NCI-H524 (cell line): ENCODE data around the gene TCF7L2.

ENCODE experiments used
- DNase-seq, 2 experiments: peaks; one replicate each; lab custom pipeline; 2025; lab: John Stamatoyannopoulos, UW

TCF7L2 gene

GRCh38 chr10:112948196-112948595 is 1.9 kb upstream of the TCF7L2 start:
- DNase-seq, result no peak

DNA sequence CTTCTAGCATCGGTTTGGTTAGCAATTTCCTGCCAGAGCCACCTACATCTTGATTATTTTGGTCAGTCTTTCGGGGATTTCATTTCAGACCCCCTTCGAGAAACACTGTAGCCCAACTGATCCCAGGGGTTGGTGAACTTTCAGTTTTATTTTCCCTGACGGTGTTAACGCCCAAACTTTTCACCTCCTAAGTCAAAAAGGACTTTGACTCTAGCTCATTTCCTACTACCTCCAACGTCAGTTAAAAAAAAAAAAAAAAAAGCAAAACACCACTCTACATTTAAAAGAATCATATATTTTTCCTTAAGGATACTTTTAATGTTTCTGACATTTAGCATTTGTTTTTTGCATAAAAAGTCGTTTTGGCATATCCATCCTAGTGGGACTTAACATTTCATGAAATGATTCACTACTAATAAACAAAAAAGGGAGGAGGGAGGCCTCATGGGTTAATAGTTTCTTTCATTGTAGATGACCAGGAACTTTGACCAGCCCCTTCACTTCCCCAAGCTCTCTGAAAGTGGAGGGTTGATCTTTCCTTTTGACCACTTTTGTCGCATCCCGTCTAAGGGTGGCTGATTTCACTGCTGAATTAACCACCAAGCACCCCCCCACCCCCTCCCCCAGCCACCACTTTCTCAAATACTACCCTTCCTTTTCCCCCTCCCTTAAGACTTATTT is 764 bp upstream of the TCF7L2 start:
- no peak for DNase-seq

GRCh38 chr10:112950714-112951358 is 789 bp downstream of the TCF7L2 start:
- peak in 1 of 2 experiments; percentile 13 for DNase-seq

DNA sequence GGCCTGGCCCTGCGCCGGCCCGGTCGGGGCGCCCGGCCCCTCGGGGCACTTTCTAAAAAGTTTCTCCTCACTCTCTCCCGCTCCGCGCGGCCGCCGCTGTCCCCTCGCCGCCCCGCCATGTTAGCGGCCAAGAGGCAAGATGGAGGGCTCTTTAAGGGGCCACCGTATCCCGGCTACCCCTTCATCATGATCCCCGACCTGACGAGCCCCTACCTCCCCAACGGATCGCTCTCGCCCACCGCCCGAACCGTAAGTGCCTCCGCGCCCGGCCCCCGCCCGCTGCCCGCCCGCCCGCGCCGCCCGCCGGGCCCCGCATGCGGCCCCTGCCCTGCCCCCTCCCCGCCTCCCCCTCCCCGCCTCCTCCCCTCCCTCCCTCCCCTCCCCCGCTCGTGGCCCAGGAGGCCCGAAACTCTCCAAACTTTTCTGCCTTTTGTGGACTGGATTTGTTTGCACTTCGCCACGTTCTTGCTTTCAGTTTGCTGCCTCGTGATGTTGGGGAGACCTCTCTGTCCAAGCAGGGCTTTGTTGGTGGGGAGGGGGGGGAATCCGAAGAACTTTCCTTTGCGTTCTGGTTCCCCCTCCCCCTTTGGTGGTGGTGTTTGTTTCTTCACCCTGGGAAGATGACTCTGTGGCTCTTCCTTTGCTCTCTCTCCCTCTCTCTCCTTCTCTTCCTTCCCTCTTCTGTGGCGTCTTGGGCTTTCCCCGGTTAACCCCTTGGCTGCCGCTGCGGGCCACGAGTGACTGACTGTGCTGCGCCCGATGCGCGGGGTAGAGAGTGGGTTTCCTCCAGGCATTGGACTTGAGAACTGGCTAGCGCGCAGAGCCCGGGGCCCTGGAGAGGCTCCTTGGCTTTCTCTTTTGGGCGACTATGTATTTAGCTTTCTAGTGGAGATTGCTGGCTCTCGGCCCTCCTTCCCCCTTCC is 1.6 kb downstream of the TCF7L2 start:
- peak in 1 of 2 experiments; percentile 9 for DNase-seq

DNA sequence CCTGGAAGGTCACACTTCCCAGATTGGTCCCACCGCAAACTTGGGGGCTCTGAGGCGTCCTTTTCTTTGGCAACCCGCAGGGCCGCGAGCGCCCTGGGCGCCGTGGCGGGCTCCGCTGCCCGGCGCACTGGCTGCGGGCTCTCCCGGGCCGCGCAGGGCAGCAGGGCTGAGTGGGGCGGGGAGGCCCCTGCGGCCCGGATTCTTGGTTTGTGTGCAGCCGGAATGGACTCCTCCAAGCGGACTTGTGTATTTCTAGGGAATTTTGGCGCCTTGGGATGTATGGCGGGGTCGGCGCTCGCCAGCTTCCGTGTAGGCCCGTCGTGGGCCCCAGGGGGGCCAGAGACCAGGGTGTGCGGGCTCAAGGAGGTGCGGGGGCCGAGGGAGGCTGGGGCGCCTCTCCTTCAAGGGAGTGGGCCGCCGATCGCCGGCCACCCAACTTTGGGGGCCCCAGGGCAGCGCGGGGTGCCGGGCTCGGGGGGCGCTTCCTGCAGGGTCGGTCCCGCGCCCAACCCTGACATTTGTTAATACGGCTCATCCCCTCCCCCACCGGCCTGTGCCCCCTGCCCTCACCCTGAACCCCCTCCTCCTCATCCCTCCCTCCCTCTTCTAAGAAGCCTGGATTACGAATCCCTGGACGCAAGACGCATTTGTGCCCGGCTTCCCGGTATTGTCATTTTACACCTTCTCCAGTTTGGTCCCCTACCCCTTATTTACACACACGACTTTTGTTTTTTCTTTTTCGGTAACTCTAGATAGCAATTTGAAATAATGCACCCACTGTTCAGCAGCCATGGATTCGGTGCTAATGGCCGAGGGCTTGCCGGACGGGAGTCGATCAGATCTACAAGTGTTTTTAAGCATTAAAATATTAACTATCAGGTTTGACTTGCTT is 2.5 kb downstream of the TCF7L2 start:
- no peak for DNase-seq

DNA sequence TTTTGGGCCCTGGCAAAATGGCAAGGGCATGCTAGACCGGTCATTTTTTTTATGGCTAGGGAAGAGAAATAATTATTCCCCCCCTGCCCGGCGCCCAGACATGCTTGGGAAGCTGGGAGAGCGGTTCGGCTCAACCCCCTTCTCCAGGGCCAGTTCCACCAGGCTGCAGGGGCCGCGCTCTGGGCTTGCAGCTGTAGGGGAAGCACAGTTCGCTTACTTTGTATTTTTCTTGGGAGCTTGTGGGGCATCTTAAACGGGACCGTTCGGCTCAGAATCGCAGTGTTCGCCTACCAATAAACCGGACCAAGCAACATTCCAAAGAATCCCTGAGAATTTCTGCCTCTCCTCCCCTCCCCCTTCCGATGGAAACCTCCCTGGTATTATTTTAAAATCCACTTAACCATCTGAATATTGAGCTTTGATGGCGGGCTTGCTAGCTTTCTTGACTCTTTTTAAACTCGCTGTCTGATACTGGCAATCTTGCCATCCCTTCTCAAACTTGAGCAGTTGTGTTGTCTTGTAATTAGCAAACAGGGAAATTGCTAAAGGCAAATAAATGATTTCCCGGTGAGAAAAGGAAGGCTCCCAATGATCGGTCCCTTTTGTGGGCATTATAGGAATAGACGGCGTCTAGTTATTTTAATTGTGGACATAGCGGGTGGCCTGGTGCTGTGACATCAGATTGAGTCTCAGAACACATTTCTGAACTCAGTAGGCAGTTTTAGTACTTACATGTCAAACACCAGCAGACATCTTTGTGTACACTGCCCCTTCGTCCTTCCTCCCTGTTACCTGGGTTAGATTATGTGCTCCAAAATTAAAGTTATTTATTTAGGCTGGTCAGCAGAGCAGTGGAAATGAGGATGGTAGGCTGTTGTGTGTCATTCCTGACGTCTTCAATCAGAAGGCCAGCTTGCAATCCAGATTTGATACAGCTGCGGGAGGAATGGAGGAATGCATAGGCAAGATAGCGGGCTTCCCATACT is 3.4 kb downstream of the TCF7L2 start:
- no peak for DNase-seq

GRCh38 chr10:112954974-112955581 is 5.0 kb downstream of the TCF7L2 start:
- no peak for DNase-seq

DNA sequence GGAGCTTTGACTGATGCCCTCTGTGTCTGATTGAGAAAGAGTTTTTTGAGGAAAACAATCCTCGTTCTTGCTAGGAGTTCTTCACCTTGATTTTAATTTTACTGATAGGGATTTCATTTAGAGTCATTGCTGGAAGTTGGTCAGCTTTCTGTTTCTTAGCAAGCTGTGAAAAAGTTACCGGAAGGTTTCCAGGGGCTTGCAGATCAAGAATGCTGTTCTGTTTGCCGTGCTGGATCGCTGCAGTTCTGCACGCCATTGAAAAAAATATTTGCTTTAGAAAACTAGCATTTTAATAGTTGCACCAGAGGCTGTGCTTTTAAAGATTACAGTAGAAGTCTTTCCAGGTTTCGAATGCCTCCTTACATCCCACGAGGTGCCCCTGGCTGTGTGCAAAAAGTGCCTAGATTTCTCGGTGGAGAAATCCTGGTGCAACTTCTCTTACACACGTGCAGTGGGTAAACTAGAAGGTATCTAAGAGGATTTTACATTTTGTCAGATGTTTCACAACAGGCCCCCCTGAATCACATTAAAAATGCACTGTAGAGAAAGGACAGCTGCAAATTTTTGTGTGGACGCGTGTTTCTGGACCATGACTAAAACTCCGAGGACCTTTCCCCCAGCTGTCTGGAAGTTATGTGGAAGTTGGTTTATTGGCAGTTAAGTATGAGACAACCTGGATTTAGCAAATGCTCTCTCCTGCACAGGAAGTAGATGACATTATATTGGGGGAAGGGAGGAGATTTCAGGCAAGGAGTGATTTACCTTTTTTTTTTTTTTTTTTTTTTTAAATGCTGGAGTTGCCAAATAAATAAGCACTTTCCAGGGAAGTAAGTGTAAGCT is 5.8 kb downstream of the TCF7L2 start:
- DNase-seq, result no peak

- no peak for DNase-seq
Observed at GRCh38 chr10:112956631-112957350, 6.7 kb downstream of the TCF7L2 start.

DNA sequence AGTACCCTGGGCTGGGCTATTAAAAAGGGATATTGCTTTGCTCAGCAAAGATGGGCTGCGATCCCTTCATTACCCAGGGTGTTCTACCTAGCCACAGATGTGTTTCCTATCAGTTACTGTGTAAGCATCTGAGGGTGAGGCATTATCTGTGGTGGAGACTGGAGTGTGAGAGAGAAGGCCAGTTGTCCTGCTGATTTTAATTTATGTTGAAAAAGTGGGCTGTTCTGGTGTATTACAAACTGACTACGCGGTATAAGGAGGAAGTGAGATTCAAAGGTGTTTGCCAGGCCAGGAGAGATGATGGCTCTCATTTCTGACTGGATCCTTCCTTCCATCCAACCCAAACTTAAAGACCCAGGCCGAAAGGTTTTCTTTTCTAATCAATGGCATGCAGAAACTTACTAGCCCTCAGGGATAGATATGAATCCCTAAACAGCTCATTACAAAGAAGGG is 7.6 kb downstream of the TCF7L2 start:
- DNase-seq, result no peak

DNA sequence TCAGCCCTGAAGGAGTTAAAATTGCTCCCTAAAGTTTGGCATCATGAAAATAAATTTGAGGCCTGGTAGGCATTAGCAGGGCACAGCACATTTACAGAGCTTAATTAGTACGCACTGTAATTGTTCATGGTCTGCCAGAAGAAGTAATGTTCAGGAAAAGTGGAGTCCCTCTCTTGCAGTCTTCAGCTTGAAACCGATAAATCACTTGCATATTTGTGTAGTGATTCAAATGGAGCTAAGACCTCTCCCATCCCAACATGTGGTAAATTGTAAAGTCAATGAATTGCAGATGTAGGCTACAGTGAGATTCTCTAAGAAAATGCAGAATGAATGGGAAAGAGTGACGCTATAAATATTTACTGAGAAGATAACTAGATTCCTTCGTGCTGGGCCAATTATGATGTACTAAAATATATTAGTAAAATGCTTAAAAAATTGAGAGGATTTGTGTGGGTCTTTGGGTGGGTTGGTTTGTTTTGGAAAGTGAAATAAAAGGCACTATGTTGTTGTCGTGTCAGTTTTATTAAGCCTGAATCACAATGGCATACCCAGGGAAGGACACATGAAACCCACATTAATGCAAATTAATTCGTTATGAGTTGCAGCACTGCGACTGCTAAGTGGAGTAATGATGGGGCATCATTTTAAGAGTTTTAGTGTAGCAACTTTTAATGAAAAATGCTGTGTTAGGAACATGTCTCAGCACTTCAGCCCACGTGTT is 8.4 kb downstream of the TCF7L2 start:
- no peak for DNase-seq

DNA sequence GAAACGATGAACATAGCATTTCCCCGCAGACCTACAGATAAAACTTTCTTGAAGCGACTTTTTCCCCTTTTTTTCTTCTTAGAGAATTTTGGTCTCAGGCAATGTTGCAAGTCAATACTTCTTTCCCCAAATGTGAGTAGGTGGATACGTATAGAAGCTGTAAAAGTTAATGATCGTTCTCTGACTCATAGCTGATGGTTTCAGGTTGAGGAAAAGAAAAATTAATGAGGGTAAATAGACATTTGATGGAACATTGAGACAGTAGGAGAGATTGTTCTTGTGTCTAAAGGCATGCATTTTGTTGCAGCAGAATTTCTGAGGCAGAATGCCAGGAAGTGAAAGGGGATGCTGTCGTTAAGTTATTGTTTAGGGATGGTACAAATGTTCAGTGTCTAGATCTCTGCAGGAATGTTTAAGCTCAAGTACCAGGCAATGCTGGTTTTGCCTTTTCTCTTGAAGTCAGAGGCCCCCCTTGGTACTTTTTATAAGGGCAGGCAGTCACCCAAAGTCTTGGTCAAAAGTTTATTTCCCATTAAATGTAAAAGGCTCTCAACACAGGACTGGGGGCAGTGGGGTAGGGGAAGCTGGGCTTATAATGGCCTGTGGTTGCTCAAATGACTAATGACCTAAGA is 9.3 kb downstream of the TCF7L2 start:
- no peak for DNase-seq

DNA sequence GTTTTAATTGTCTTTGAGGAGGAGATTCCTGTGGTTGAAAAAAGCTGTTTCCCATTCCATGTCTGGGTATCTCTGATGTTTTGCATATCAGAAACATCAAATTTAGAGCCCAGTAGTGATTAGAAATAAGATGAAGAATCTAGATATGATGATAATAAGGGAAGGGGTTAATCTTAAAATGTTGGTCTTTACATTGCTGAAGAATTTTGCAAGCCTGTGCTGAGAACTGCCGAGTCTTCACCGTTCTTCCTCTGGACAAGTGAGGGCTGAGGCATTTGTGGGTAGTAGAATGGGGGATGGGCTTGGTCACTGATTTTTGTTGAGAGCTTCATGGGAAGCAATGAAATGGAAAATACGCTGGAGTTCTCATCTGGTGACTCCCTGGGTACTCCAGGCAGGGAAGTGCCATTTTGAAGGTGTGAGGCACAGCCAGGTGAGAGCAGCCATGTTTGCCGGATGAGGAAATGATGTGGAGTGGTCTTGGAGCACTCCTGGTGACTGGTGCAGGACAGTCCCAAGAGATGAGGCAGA is 10.2 kb downstream of the TCF7L2 start:
- DNase-seq, result no peak

DNA sequence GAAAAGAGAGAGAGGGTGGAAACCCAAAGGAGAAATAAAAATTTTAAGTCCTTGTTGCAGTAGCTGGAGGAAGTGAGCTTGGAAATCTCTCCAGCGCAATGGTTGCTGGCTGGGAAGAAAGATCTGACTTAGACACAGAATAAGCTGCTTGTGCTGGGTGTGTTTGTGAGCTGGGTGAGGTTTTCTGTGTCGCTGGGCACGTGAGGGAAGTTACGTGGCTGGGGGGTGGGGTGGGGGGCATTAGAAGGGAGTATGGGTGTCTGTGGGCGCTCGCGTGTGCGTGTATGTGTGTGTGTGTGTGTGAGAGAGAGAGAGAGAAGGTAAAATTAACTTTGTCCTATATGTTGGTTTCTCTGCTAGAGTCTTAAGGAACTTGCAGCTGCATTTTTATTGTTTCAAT is 11.6 kb downstream of the TCF7L2 start:
- no peak for DNase-seq

DNA sequence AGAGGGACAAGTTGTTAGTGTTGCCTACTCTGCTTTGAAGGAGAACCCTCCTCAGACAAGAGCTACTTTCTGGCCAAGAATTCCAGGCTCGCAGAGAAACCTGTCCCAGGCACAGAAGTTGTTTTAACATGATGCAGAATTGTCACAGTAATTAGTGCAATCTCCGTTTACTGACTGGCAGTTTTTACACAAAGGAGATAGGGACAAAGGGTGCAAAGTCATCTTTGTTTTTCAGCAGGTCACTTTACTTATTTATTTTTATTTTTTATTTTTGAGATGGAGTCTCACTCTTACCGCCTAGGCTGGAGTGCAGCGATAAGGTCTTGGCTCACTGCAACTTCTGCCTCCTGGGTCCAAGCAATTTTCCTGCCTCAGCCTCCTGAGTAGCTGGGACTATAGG is 12.3 kb downstream of the TCF7L2 start:
- DNase-seq, result no peak

GRCh38 chr10:112963835-112964234 is 13.8 kb downstream of the TCF7L2 start:
- DNase-seq, result no peak

- no peak for DNase-seq
Observed at GRCh38 chr10:112964482-112964881, 14.4 kb downstream of the TCF7L2 start.
